Measurements from ENCODE around the gene SH3BP4.

- TF ChIP-seq CTCF (conservative IDR thresholded peaks at IDR 0.05; ENCODE audit: low read length) (no peak), EZH2phosphoT487 (IDR thresholded peaks at IDR 0.05; ENCODE audit: borderline replicate concordance, low read depth, low read length) (no peak)
Observed at GRCh38 chr2:235092433-235093223, 140.8 kb downstream of the SH3BP4 start.
